OCI-LY3 (cell line): ENCODE data around the gene MND1.

Experiments used
- H2AFZ ChIP-seq: fragments of 200-600, 300-600 bp; shearing (Covaris generic); 2 replicates; pipeline ENCODE4 v1.6.0; 2014; ENCODE audit warnings: antibody characterized with exemption, low read depth, low read length
- H3K27ac ChIP-seq: fragments of 200-600, 300-600 bp; sonication (generic); 2 replicates; pipeline ENCODE4 v1.5.1; 2014; ENCODE audit warnings: mild to moderate bottlenecking, low read length, moderate library complexity, mixed read lengths
- H3K27me3 ChIP-seq: fragments of 200-600, 300-600 bp; sonication (generic); 2 replicates; pipeline ENCODE4 v1.6.1; 2014; ENCODE audit warnings: low read depth, low read length, mixed read lengths
- H3K36me3 ChIP-seq: fragments of 200-600, 300-600 bp; sonication (generic); replicated peaks from 2 replicates; pipeline ENCODE3; 2014; ENCODE audit warnings: low read depth, low read length, mixed read lengths
- H3K4me1 ChIP-seq: fragments of 300-600, 200-600 bp; sonication (generic); 2 replicates; pipeline ENCODE4 v1.6.1; 2014; ENCODE audit warnings: low read length, mixed read lengths
- H3K4me2 ChIP-seq: fragments of 200-600, 300-600 bp; sonication (generic); 2 replicates; pipeline ENCODE4 v1.6.1; 2014; ENCODE audit warnings: low read length, mixed read lengths
- H3K4me3 ChIP-seq: fragments of 300-600, 200-600 bp; sonication (generic); 2 replicates; pipeline ENCODE4 v1.5.1; 2014; ENCODE audit warnings: antibody characterized with exemption, mild to moderate bottlenecking, low read length, moderate library complexity
- H3K79me2 ChIP-seq: fragments of 300-600, 200-600 bp; shearing (Covaris generic); 2 replicates; pipeline ENCODE4 v1.6.1; 2014; ENCODE audit warnings: mild to moderate bottlenecking, low read length, mixed read lengths
- H3K9ac ChIP-seq: fragments of 300-600, 200-600 bp; shearing (Covaris generic); 2 replicates; pipeline ENCODE4 v1.6.0; 2014; ENCODE audit warnings: mild to moderate bottlenecking, low read length, moderate library complexity
- H3K9me3 ChIP-seq: fragments of 200-600, 300-600 bp; shearing (Covaris generic); 2 replicates; pipeline ENCODE4 v1.6.1; 2014; ENCODE audit warnings: low read length, mixed read lengths; ENCODE audit not compliant: insufficient read depth
- H4K20me1 ChIP-seq: fragments of 200-600, 300-600 bp; sonication (generic); 2 replicates; pipeline ENCODE4 v1.6.1; 2016; ENCODE audit warnings: low read length, mixed read lengths; ENCODE audit not compliant: insufficient read depth
- CTCF ChIP-seq: fragments of 200-600, 300-600 bp; sonication (generic); IDR thresholded peaks from 2 replicates; pipeline ENCODE4 v1.5.1; 2014; ENCODE audit warnings: antibody characterized with exemption, low read length, low read depth
- EZH2phosphoT487 ChIP-seq: fragments of 200-600 bp; shearing (Covaris generic); IDR thresholded peaks from 2 replicates; pipeline ENCODE4 v1.6.1; 2018; ENCODE audit warnings: antibody characterized with exemption, mixed run types, low read depth

Gene MND1

DNA sequence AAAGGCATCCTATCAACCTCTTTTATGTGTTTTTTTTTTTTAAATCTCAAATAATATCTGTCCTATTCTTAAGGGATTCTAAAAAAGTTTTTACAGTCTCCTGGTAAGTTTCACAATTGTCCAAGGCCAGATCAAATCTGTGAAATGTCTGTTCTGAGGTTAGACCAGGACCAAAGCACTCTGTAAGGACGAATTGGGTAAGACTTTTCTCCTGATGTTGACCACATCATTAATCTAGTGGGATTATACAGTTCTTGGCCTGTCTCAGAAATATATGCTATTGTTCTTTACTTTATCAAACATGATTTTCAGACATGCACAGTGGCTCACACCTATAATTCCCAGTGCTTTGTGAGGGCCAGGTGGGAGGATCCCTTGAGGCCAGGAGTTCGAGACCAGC lies 75.9 kb downstream of the MND1 start:
- Histone ChIP-seq H3K79me2 (no peaks in the 10 kb centered on the region), H3K27ac (peak overlapping the region; percentile 71), H3K9ac (peak overlapping the region; percentile 58; the same call in 1 of the 2 replicates), H3K4me2 (peak overlapping the region; percentile 94), H4K20me1 (no peaks in the 10 kb centered on the region), H3K4me3 (peak overlapping the region; percentile 75), H3K36me3 (peaks cover 2% of the 10 kb centered on the region), H3K4me1 (peaks cover 42% of the 10 kb centered on the region), H3K9me3 (no peaks in the 10 kb centered on the region), H3K27me3 (no peaks in the 10 kb centered on the region), H2AFZ (no peak overlapping the region)
- TF ChIP-seq CTCF: no peak
- TF ChIP-seq EZH2phosphoT487: no peak

DNA sequence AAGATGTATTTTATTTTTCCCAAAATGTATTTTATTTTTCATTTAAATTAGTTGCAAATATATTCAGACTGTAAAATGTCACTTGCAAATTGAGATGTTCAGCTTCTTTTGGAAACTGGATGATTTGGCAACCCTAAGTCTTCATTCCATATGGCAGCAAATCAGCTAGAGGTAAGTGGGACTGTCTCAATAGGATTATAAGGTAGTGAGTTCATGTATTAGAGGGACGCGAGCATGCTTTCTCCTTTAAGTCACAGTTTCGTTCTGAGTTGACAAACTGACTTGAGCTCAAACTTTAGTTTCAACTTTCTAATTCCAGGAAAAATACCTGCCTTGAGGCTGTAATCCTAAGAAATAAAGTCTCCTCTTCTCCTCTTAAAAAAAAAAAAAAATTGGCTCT lies 77.5 kb downstream of the MND1 start:
- H3K4me1 ChIP-seq: peaks cover 47% of the 10 kb centered on the region
- TF ChIP-seq CTCF: no peak

DNA sequence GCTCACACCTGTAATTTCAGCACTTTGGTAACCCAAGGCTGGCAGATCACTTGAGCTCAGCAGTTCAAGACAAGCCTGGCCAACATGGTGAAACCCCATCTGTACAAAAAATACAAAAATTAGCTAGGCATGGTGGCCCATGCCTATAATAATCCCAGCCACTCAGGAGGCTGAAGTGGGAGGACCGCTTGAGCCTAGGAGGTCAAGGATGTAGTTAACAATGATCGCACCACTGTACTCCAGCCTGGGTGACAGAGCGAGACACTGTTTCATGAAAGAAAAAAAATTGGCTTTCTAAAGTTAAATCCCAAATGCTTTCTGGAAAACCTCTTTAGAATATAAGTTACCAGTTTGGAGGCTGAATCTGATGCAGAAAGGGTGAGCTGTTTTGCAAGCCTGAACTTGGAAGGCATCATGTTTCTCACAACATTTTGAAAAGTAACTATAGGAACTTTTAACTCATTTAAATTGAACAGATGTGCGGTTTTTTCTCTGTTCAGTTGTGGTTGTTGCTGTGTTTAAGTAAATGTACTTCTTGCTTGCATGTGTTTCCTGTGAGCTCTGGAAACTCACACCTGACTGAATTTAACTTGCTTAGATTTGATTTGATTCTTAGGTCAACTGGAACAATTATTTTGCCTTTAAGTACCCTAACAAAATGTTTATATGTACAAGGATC lies 81.9 kb downstream of the MND1 start:
- Histone ChIP-seq H3K4me1 (peaks cover 24% of the 10 kb centered on the region), H3K27me3 (no peaks in the 10 kb centered on the region), H3K27ac (no peak overlapping the region), H3K4me2 (no peak overlapping the region), H2AFZ (no peak overlapping the region), H3K36me3 (no peaks in the 10 kb centered on the region), H3K79me2 (no peaks in the 10 kb centered on the region), H3K9me3 (no peaks in the 10 kb centered on the region; the same call in 1 of the 2 replicates), H4K20me1 (no peaks in the 10 kb centered on the region), H3K9ac (no peak overlapping the region), H3K4me3 (no peak overlapping the region)
- TF ChIP-seq EZH2phosphoT487 (no peak), CTCF (no peak)

More for the DNA sequence above, 77.5 kb downstream of the MND1 start:
- no peaks in the 10 kb centered on the region; the same call in 1 of the 2 replicates for H3K9me3 ChIP-seq
- H3K4me3 ChIP-seq: no peak overlapping the region
- H4K20me1 ChIP-seq: no peaks in the 10 kb centered on the region
- H3K27ac ChIP-seq: no peak overlapping the region; the same call in 1 of the 2 replicates
- no peaks in the 10 kb centered on the region for H3K36me3 ChIP-seq
- no peak overlapping the region for H2AFZ ChIP-seq
- H3K4me2 ChIP-seq: peak overlapping the region; percentile 58
- no peaks in the 10 kb centered on the region for H3K27me3 ChIP-seq
- no peaks in the 10 kb centered on the region for H3K79me2 ChIP-seq
- H3K9ac ChIP-seq: no peak overlapping the region

- H4K20me1 ChIP-seq: no peaks in the 10 kb centered on the region
- peaks cover 18% of the 10 kb centered on the region for H3K4me1 ChIP-seq
- no peak overlapping the region for H2AFZ ChIP-seq
- no peak overlapping the region for H3K4me3 ChIP-seq
- H3K9me3 ChIP-seq: no peaks in the 10 kb centered on the region; the same call in 1 of the 2 replicates
- no peaks in the 10 kb centered on the region for H3K27me3 ChIP-seq
- H3K79me2 ChIP-seq: no peaks in the 10 kb centered on the region
- no peak overlapping the region for H3K9ac ChIP-seq
- no peak for TF ChIP-seq CTCF
- no peak for TF ChIP-seq EZH2phosphoT487
- H3K4me2 ChIP-seq: no peak overlapping the region
- H3K27ac ChIP-seq: no peak overlapping the region
- no peaks in the 10 kb centered on the region for H3K36me3 ChIP-seq
Observed at GRCh38 chr4:153427363-153428071, 83.0 kb downstream of the MND1 start.
